OCI-LY1 (cell line): ENCODE measurements around the gene SEMA4A.

ENCODE experiments used
- EZH2 ChIP-seq: fragments of 200-600 bp; sonication (generic), shearing (Covaris generic); IDR thresholded peaks from 2 replicates; pipeline ENCODE4 v1.8.0; 2017; ENCODE audit warnings: borderline replicate concordance, mixed run types, mild to moderate bottlenecking, antibody characterized with exemption, low read length, moderate library complexity, mixed read lengths
- TF ChIP-seq, protein P1 (sequence below): fragments of 200-600 bp; sonication (generic), shearing (Covaris generic); IDR thresholded peaks from 2 replicates; pipeline ENCODE4 v1.5.1; 2017; ENCODE audit warnings: mild to moderate bottlenecking, antibody characterized with exemption, low read length, moderate library complexity, mixed read lengths

DNA sequence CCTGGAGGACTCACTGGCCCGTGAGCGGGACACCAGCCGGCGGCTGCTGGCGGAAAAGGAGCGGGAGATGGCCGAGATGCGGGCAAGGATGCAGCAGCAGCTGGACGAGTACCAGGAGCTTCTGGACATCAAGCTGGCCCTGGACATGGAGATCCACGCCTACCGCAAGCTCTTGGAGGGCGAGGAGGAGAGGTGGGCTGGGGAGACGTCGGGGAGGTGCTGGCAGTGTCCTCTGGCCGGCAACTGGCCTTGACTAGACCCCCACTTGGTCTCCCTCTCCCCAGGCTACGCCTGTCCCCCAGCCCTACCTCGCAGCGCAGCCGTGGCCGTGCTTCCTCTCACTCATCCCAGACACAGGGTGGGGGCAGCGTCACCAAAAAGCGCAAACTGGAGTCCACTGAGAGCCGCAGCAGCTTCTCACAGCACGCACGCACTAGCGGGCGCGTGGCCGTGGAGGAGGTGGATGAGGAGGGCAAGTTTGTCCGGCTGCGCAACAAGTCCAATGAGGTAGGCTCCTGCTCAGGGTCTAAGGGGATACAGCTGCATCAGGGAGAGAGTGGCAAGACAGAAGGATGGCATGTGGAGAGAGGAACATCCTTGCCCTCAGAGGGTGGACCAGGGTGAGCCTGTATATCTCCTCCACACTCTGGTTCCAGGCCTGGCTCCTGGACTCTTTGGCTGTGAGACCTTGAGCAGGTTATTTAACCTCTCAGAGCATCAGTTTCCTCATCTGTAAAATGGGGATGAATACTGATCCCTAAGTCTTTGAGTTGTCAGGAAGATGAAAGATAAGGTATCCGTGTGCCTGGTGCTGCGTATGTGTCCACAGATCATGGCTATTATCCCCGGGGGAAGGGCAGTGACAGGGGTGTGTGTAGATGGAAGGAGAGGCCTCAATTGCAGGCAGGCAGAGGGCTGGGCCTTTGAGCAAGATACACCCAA is 17.2 kb upstream of the SEMA4A start:
- TF ChIP-seq, protein P1, sequence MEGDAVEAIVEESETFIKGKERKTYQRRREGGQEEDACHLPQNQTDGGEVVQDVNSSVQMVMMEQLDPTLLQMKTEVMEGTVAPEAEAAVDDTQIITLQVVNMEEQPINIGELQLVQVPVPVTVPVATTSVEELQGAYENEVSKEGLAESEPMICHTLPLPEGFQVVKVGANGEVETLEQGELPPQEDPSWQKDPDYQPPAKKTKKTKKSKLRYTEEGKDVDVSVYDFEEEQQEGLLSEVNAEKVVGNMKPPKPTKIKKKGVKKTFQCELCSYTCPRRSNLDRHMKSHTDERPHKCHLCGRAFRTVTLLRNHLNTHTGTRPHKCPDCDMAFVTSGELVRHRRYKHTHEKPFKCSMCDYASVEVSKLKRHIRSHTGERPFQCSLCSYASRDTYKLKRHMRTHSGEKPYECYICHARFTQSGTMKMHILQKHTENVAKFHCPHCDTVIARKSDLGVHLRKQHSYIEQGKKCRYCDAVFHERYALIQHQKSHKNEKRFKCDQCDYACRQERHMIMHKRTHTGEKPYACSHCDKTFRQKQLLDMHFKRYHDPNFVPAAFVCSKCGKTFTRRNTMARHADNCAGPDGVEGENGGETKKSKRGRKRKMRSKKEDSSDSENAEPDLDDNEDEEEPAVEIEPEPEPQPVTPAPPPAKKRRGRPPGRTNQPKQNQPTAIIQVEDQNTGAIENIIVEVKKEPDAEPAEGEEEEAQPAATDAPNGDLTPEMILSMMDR, result no peak
- TF ChIP-seq EZH2, result no peak
